HuH-7 (cell line): ENCODE results near the gene LSM14A.
"Not testable (repeated sequence)": the region's sequence is repeated elsewhere in the genome, so short reads cannot be mapped to it uniquely, and the experiment has no call there.

Source experiments
- DNase-seq: peaks from one replicate; pipeline ENCODE4 v3.0.0; 2011; ENCODE audit warnings: low spot score

Gene LSM14A

GRCh38 chr19:34158966-34159365, 13.3 kb upstream of the LSM14A start:
- DNase-seq: not testable (repeated sequence)

DNA sequence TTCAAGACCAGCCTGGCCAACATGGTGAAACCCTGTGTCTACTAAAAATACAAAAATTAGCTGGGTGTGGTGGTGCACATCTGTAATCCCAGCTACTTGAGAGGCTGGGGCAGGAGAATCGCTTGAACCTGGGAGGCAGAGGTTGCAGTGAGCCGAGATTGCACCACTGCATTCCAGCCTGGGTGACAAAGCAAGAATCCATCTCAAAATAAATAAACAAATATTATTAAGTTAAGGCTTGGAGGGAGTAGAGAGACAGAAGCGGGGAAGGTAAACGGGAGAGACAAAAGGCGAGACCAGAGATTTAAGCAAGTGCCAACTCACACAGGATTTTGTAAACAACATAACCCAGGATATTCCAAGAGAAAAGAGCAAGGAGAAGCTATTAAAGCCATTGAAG, 12.8 kb upstream of the LSM14A start:
- DNase-seq: not testable (repeated sequence)

DNA sequence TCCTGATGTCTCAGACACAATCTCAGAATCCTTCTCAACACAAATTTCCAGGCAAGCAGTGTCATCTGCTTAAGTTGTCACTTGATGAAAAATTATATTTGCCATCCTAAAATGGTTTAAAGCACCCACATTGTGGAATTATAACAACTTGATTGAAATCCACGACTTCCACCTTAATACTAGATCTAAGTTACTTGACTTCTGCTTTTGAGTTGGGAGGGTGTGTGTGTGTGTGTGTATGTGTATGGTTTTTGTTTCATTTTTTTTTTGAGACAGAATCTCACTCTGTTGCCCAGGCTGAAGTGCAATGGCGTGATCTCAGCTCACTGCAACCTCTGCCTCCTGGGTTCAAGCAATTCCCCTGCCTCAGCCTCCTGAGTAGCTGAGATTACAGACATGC, 10.4 kb upstream of the LSM14A start:
- DNase-seq: not testable (repeated sequence)

- DNase-seq: no peak
Observed at GRCh38 chr19:34165295-34165738, 7.0 kb upstream of the LSM14A start.

DNA sequence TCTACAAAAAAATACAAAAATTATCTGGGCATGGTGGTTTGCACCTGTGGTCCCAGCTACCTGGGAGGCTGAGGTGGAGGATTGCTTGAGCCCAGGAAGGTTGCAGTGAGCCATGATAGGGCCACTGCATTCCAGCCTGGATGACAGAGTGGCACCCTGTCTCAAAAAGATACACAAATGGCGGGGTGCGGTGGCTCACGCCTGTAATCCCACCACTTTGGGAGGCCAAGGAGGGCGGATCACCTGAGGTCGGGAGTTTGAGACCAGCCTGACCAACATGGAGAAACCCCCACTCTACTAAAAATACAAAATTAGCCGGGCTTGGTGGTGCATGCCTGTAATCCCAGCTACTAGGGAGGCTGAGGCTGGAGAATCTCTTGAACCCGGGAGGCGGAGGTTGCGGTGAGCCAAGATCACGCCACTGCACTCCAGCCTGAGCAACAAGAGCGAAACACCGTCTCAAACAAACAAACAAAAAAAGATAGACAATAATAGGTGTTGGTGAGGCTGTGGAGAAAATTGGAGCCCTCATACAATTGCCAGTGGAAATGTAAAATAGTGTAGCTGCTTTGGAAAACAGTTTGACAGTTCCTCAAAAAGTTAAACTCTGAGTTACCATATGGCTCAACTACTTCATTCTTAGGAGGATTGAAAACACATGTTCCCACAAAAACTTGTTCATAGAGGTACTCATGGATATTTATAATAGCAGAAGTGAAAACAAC, 2.7 kb upstream of the LSM14A start:
- DNase-seq: not testable (repeated sequence)

- no peak for DNase-seq
Observed at GRCh38 chr19:34171539-34171876, 796 bp upstream of the LSM14A start.

DNA sequence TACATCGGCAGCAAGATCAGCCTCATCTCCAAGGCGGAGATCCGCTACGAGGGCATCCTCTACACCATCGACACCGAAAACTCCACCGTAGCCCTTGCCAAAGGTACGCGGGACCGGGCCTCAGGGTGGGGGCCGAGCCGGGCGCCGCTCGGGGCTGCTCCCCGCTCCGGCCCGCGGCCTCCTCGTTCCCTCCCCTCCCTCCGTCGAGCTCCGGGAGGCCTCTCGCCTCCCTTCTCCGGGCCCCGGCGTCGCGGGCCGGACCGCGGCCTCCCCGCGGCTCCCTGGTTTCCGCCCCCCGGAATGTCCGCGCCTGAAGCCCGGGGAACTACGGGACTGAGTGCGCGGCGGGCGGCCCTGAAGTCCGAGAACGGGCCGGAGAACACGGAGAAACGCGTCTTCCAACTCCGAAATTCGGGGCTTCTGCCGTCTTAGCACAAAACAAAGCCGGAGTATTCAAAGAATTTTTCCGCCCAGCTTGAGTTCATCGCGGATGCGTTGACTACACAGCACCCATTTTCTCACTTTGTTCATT, 423 bp downstream of the LSM14A start:
- DNase-seq: peak; percentile 34

DNA sequence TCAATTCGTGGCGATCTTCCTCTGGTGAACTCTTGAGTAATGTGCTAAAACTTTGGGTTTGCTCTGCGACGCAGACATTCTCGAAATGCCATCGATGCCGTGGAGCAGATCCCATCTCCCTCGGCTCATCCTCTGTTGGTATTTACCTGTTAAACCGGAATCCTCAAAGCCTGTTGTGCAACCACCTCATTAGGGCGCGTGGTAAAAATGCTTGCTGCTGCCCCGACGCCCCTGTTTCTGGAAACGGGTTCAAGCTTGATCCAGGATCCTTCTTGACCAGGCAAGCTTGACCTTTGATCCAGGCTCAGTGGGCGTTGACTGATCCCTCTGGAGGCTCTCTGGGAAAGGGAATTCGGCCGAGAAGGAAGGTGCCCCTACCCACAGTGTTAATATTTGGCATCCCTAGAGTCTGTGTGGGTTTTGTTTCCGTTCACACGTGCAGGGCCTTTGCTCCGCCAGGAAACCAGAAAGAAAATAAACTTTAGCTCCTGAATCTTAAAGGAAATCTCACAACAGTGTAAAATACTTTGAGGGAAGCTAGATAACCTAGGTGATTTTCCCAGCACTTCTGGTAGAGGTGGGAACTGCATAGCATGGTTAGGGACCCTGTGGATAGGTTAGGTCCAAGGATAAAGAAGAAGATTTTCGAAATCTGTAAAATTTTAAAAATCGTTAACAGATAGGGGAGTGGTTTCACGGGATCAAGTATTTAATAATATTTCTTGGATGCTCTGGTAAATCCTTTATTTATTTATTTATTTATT, 1.1 kb downstream of the LSM14A start:
- DNase-seq: peak; percentile 81

GRCh38 chr19:34175173-34175572, 2.9 kb downstream of the LSM14A start:
- DNase-seq: not testable (repeated sequence)

GRCh38 chr19:34176581-34176980, 4.3 kb downstream of the LSM14A start:
- DNase-seq: no peak

DNA sequence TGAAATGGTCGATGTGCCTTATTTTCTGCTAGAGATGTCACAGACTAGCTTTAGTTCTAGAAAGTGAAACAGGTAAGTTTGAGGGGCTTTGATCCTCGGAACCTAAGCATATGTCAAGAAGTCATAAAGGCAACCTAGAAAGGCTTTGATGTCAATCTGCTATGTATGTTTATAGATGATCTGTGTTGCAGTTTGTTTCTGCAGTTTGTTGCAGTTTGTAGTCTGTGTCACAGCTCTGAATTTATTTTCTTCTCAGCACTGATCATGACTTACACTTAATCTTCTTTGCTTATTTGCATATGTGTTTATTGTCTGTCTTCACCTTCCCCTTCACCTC, 5.9 kb downstream of the LSM14A start:
- DNase-seq: no peak

GRCh38 chr19:34179066-34179465, 6.8 kb downstream of the LSM14A start:
- no peak for DNase-seq

DNA sequence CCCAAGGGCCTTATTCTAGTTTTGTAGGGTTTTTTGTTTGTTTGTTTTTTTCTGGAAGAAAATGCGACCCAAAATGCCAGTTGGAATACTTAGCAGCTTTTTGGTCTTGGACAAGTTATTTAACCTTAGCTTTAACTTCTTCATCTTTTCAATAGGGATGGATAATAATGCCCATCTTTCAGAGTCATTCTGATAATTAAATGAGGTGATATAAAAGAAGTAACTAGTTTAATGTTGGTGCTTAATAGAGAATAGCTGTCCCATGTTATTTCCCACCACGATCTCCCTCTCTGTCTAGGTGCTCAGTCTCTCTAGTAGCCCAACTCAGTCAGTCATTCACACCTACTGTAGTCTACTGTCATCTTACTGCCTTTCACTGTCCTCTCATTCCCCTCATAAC, 8.0 kb downstream of the LSM14A start:
- no peak for DNase-seq

GRCh38 chr19:34180709-34181108, 8.4 kb downstream of the LSM14A start:
- no peak for DNase-seq

DNA sequence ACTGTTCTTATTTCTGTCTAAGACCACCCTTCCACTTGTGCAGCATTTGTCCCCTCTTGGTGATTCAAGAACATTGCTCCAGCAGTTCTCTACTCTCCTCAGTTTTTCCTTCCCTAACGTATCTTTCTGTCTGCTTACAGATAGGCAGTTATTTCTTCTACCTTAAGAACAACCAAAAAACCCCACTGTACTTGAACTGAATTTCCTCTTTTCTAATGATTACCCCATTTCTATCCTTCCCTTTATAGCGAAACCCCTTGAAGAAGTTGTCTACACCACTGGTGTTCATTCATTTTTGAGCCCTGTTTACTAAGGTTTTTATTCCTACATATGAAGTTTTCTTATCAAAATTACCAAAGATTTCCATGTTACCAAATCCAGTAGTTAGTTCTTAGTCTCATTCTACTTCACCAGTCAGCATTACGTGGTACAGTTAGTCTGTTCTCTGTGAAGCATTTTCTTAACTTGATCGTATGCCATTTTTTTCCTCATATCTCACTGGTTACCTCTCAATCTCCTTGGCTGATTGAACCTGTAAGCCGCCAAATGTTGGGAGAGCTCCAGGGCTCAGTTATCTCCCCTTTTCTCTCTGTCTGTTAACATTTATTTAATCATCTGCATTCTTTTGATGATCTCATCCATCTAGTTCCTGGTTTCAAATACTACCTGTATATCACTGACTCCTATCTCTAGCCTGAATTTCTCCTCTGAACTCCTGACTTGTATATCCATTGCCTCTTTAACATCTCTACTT, 9.0 kb downstream of the LSM14A start:
- no peak for DNase-seq

GRCh38 chr19:34182125-34182524, 9.8 kb downstream of the LSM14A start:
- DNase-seq: no peak

DNA sequence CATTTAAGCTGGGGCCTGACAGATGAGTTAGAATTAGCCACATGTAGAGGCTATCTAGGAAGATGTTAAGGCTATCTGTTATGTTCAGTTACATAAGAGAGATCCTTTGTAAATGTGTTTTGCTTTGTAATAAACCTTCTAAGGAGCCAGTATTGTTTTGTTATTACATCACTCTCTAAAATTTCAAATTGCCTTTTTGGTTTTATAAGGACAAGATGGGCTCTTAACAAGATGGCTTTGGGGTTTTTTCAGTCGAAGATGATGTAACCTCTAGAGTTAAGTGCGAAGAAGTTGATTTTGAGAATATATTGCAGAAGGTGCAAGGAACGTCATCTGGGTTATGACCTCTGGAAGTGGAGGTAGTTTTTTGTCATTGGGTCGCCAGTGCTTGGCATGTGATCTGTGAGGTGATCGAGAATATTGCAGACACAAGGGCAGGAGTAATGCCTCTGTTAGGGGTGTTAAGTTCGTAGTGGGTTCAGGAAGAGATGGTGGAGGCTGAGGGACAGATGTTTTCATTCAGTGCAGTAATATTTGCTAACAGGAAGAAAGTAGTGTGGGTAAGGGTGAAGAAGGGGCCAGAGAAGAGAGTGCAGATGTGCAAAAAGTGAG, 12.7 kb downstream of the LSM14A start:
- no peak for DNase-seq

- no peak for DNase-seq
Observed at GRCh38 chr19:34186205-34186604, 13.9 kb downstream of the LSM14A start.

DNA sequence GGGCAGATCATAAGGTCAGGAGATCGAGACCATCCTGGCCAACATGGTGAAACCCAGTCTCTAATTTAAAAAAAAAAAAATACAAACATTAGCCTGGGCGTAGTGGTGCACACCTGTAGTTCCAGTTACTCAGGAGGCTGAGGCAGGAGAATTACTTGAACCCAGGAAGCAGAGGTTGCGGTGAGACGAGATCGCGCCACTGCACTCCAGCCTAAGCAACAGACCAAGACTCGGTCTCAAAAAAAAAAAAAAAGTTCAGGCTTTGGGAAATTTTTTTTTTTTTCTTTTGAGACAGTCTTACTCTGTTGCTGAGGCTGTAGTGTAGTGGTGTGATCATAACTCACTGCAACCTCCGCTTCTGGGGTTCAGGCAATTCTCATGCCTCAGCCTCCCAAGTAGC, 14.7 kb downstream of the LSM14A start:
- DNase-seq: no peak

DNA sequence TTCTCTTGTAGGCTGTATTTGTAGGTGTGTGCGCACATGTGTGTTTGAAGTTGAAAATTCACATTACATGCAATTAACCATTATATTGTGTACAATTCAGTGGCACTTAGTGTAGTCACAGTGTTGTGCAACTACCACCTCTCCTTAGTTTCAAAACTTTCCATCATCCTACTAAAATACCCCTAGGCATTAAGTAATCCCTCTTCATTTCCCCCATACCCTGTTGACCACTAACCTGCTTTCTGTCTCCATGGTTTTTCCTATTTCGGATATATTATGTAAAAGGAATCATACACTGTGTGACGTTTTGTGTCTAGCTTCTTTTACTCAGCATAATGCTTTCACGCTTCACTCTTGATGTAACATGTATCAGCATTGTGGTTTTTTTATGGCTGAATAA, 16.1 kb downstream of the LSM14A start:
- DNase-seq: no peak

DNA sequence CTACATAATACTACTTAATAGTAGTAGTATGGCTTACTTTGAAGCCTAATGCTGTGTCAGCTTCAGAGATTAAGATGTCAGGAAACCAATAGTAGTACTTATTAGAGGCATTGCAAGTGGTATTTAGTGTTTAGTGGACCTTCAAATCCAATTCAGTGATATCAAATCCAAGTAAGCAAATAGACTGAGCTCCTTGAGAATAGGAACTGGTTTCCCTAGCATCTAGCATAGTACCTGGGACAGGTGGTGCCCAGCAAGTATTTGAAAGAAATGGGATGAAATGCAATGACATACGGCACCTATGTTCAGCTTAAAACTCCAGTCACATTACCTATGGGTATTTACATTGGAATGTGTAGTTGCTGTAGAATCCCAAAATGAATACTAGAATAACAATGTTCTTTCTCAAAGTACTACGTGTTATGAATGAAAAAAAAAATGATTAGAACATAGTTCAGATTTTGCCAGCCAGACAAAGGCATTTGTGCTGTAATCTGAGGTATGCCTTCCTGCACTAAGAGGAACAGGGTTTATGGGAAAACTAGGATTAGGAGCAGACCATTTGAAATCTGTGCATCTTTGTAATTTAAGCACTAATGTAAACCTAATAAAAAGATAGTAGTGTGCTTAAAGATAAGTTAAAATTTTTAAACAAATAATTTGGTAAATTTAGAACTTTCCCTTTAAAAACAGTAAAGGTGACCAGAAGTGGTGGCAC, 17.1 kb downstream of the LSM14A start:
- no peak for DNase-seq
